GM12878 (cell line): ENCODE results near the gene GALNT9. TPM values are rescaled to one million over a fixed set of nuclear protein-coding genes. Genes with fewer than 3 reads are reported as not detected.

Source experiments
- GABPA ChIP-seq: IDR thresholded peaks from 2 replicates; pipeline ENCODE4 v1.6.1; 2014; ENCODE audit warnings: antibody characterized with exemption, low read depth, mild to moderate bottlenecking, inconsistent platforms
- JUNB ChIP-seq: IDR thresholded peaks from 2 replicates; pipeline ENCODE4 v1.6.1; 2016; ENCODE audit warnings: antibody characterized with exemption, mild to moderate bottlenecking
- NKRF ChIP-seq: fragments of 450-650 bp; conservative IDR thresholded peaks from 2 replicates; pipeline ENCODE4 v1.6.1; 2017; ENCODE audit warnings: mild to moderate bottlenecking, moderate library complexity
- ZNF207 ChIP-seq: fragments of 450-650 bp; IDR thresholded peaks from 2 replicates; pipeline ENCODE4 v1.6.1; 2014; ENCODE audit warnings: antibody characterized with exemption, mild to moderate bottlenecking, borderline replicate concordance
- ZNF592 ChIP-seq: fragments of 450-650 bp; IDR thresholded peaks from 2 replicates; pipeline ENCODE4 v1.6.1; 2017; ENCODE audit warnings: mild to moderate bottlenecking, moderate library complexity
- polyA plus RNA-seq, 11 experiments: library from polyadenylated mRNA; depleted of rRNA in 4 of 11; unstranded in 6 of 11; stranded (reverse) in 5 of 11; fragments of >200 nt; fragmentation: Nextera tagmentation in 4 of 11; fragmentation: Illumina TruSeq in 1 of 11; extraction: Ambion mirVana in 4 of 11; extraction: Trizol in 1 of 11; gene quantifications; 1 replicate in 1 of 11; 2 replicates in 10 of 11; pipeline versions ENCODE4 v1.2.1 to v1.2.3, GENCODE V29; 2011 to 2016; ENCODE audit warnings: inconsistent platforms in 2 of 11, missing spikeins in 2 of 11, low read depth in 1 of 11
- total RNA-seq, 4 experiments: library from RNA; depleted of rRNA in 3 of 4; stranded (reverse); fragments of >200 nt in 3 of 4; fragmentation: Illumina TruSeq in 1 of 4; extraction: Trizol in 1 of 4; gene quantifications; 2 replicates each; pipeline versions ENCODE4 v1.2.1 to v1.2.3, GENCODE V29; 2013 to 2021

The GALNT9 gene
- total and polyA plus RNA-seq, 10 of the 15 experiments (the other 5 are each of a cell fraction or from before 2014, with no cell fraction given), result 0.04 TPM; not detected in 9

GRCh38 chr12:132148368-132149045 is 180.9 kb downstream of the GALNT9 start (continued):
- no peak for TF ChIP-seq NKRF
- TF ChIP-seq GABPA, result no peak
- TF ChIP-seq JUNB, result no peak
- TF ChIP-seq ZNF207, result no peak
- no peak for TF ChIP-seq ZNF592
